RKO (cell line): Measurements from ENCODE around the gene EHD4.
A peak's percentile ranks its signal among the peaks of the same experiment; 100 is the strongest.

Experiments used
- DNase-seq: peaks from one replicate; pipeline ENCODE4 v3.0.0-alpha.2; 2016; ENCODE audit warnings: low spot score

Gene EHD4

GRCh38 chr15:41936649-41937567 is 35.4 kb downstream of the EHD4 start:
- DNase-seq, result no peak

- DNase-seq, result no peak
These were observed 36.2 kb downstream of the EHD4 start for GRCh38 chr15:41936155-41936554.

- no peak for DNase-seq
These were observed 36.8 kb downstream of the EHD4 start for GRCh38 chr15:41935566-41936020.

- no peak for DNase-seq
These were observed 37.5 kb downstream of the EHD4 start for GRCh38 chr15:41934843-41935242.

GRCh38 chr15:41933771-41934170 is 38.6 kb downstream of the EHD4 start:
- peak; percentile 20 for DNase-seq

- DNase-seq, result no peak
These were observed 39.0 kb downstream of the EHD4 start for GRCh38 chr15:41933326-41933725.

- DNase-seq, result no peak
These were observed 39.7 kb downstream of the EHD4 start for GRCh38 chr15:41932511-41933289.

GRCh38 chr15:41932101-41932500 is 40.3 kb downstream of the EHD4 start:
- no peak for DNase-seq

- no peak for DNase-seq
These were observed 41.5 kb downstream of the EHD4 start for GRCh38 chr15:41930867-41931222.

GRCh38 chr15:41930221-41930866 is 42.0 kb downstream of the EHD4 start:
- peak; percentile 39 for DNase-seq

- no peak for DNase-seq
These were observed 43.4 kb downstream of the EHD4 start for GRCh38 chr15:41928637-41929620.

- no peak for DNase-seq
These were observed 44.3 kb downstream of the EHD4 start for GRCh38 chr15:41928100-41928499.

GRCh38 chr15:41927536-41927935 is 44.8 kb downstream of the EHD4 start:
- no peak for DNase-seq

- no peak for DNase-seq
These were observed 45.9 kb downstream of the EHD4 start for GRCh38 chr15:41926185-41927056.

- no peak for DNase-seq
These were observed 47.2 kb downstream of the EHD4 start for GRCh38 chr15:41925086-41925608.

- DNase-seq, result no peak
These were observed 48.9 kb downstream of the EHD4 start for GRCh38 chr15:41923401-41923997.

GRCh38 chr15:41922353-41922752 is 50.0 kb downstream of the EHD4 start:
- no peak for DNase-seq

- no peak for DNase-seq
These were observed 50.7 kb downstream of the EHD4 start for GRCh38 chr15:41921639-41922038.

GRCh38 chr15:41921167-41921566 is 51.2 kb downstream of the EHD4 start:
- DNase-seq, result no peak
